GM12864 (cell line): ENCODE results near the gene CLMN.

Experiments used
- DNase-seq: peaks from one replicate; pipeline ENCODE4 v3.0.0-alpha.2; 2011; ENCODE audit warnings: low read depth
- H3K4me3 ChIP-seq: 2 replicates; pipeline ENCODE4 v1.5.1; 2011; ENCODE audit warnings: mild to moderate bottlenecking, low read depth, low read length, control low read depth
- CTCF ChIP-seq: IDR thresholded peaks from 2 replicates; pipeline ENCODE4 v1.5.1; 2011; ENCODE audit warnings: low read depth, mild to moderate bottlenecking, moderate library complexity, low read length, control low read depth, inconsistent platforms; ENCODE audit errors: missing control alignments

The CLMN gene

GRCh38 chr14:95263527-95264231 is 56.0 kb downstream of the CLMN start:
- no peak for DNase-seq
- no peak for TF ChIP-seq CTCF
- no peak overlapping the region for H3K4me3 ChIP-seq

- H3K4me3 ChIP-seq = no peak overlapping the region
- DNase-seq = no peak
- TF ChIP-seq CTCF = no peak
Measured at GRCh38 chr14:95262511-95262891, 57.2 kb downstream of the CLMN start.

- no peak for DNase-seq
- no peak for TF ChIP-seq CTCF
- H3K4me3 ChIP-seq = no peak overlapping the region
Measured at GRCh38 chr14:95261616-95262510, 57.8 kb downstream of the CLMN start.

GRCh38 chr14:95260537-95261361 is 59.0 kb downstream of the CLMN start:
- no peak overlapping the region for H3K4me3 ChIP-seq
- no peak for TF ChIP-seq CTCF
- peak; percentile 36 for DNase-seq

GRCh38 chr14:95258754-95259593 is 60.7 kb downstream of the CLMN start:
- no peak for TF ChIP-seq CTCF
- no peak overlapping the region for H3K4me3 ChIP-seq
- no peak for DNase-seq

- TF ChIP-seq CTCF = no peak
- H3K4me3 ChIP-seq = no peak overlapping the region
- no peak for DNase-seq
Measured at GRCh38 chr14:95258156-95258555, 61.6 kb downstream of the CLMN start.
